HG03575 (cell line): ENCODE measurements around the gene BCAS3.
"Not testable (repeated sequence)": the region's sequence is repeated elsewhere in the genome, so short reads cannot be mapped to it uniquely, and the experiment has no call there.

ENCODE experiments used
- ATAC-seq: cut with Tn5 transposase; IDR thresholded peaks from one replicate; pipeline ENCODE4 v1.9.1; 2021; ENCODE audit not compliant: unreplicated experiment, insufficient number of reproducible peaks, low FRiP score; ENCODE audit errors: extremely low read depth

The BCAS3 gene

GRCh38 chr17:61009663-61010062 is 332.0 kb downstream of the BCAS3 start:
- no peak for ATAC-seq

GRCh38 chr17:61010661-61011170 is 333.1 kb downstream of the BCAS3 start:
- ATAC-seq: no peak

- no peak for ATAC-seq
Measured at GRCh38 chr17:61011251-61011650, 333.6 kb downstream of the BCAS3 start.

GRCh38 chr17:61015966-61016365 is 338.3 kb downstream of the BCAS3 start:
- ATAC-seq: no peak

- no peak for ATAC-seq
Measured at GRCh38 chr17:61017317-61018006, 339.8 kb downstream of the BCAS3 start.

GRCh38 chr17:61018938-61019337 is 341.3 kb downstream of the BCAS3 start:
- ATAC-seq: no peak

- ATAC-seq: no peak
Measured at GRCh38 chr17:61023996-61024395, 346.3 kb downstream of the BCAS3 start.

- ATAC-seq: no peak
Measured at GRCh38 chr17:61026818-61027217, 349.2 kb downstream of the BCAS3 start.

- ATAC-seq: no peak
Measured at GRCh38 chr17:61029181-61029580, 351.5 kb downstream of the BCAS3 start.

GRCh38 chr17:61040666-61041065 is 363.0 kb downstream of the BCAS3 start:
- no peak for ATAC-seq

- not testable (repeated sequence) for ATAC-seq
Measured at GRCh38 chr17:61042348-61042747, 364.7 kb downstream of the BCAS3 start.

- no peak for ATAC-seq
Measured at GRCh38 chr17:61047515-61047914, 369.9 kb downstream of the BCAS3 start.

GRCh38 chr17:61048376-61049106 is 370.9 kb downstream of the BCAS3 start:
- ATAC-seq: no peak

GRCh38 chr17:61053469-61053868 is 375.8 kb downstream of the BCAS3 start:
- no peak for ATAC-seq

- ATAC-seq: no peak
Measured at GRCh38 chr17:61054436-61054835, 376.8 kb downstream of the BCAS3 start.

GRCh38 chr17:61057257-61057656 is 379.6 kb downstream of the BCAS3 start:
- no peak for ATAC-seq

- no peak for ATAC-seq
Measured at GRCh38 chr17:61058066-61058465, 380.4 kb downstream of the BCAS3 start.

GRCh38 chr17:61063528-61063927 is 385.9 kb downstream of the BCAS3 start:
- no peak for ATAC-seq

GRCh38 chr17:61064087-61064951 is 386.7 kb downstream of the BCAS3 start:
- ATAC-seq: no peak
